Skeletal muscle satellite cell (primary cell): Measurements from ENCODE around the gene PDHX.
A peak's percentile ranks its signal among the peaks of the same experiment; 100 is the strongest.

Experiments used
- H3K27me3 ChIP-seq: 2 replicates; pipeline ENCODE4 v1.7.0; 2013; ENCODE audit warnings: low read length; ENCODE audit not compliant: control insufficient read depth, insufficient read depth
- H3K36me3 ChIP-seq: 2 replicates; pipeline ENCODE4 v1.7.0; 2013; ENCODE audit warnings: mild to moderate bottlenecking, control low read depth, low read length; ENCODE audit not compliant: insufficient read depth
- H3K4me1 ChIP-seq: 2 replicates; pipeline ENCODE4 v1.7.0; 2013; ENCODE audit warnings: low read length; ENCODE audit not compliant: control insufficient read depth, insufficient read depth
- H3K4me2 ChIP-seq: 2 replicates; pipeline ENCODE4 v1.7.0; 2013; ENCODE audit warnings: mild to moderate bottlenecking, low read length
- H3K4me3 ChIP-seq: 2 replicates; pipeline ENCODE4 v1.7.0; 2013; ENCODE audit warnings: low read length
- H3K9ac ChIP-seq: 2 replicates; pipeline ENCODE4 v1.7.0; 2013; ENCODE audit warnings: mild to moderate bottlenecking, low read depth, low read length, moderate library complexity
- H3K9me3 ChIP-seq: replicated peaks from 2 replicates; pipeline ENCODE4 v1.7.0; 2013; ENCODE audit warnings: mild to moderate bottlenecking, control low read depth, low read length

Gene PDHX

DNA sequence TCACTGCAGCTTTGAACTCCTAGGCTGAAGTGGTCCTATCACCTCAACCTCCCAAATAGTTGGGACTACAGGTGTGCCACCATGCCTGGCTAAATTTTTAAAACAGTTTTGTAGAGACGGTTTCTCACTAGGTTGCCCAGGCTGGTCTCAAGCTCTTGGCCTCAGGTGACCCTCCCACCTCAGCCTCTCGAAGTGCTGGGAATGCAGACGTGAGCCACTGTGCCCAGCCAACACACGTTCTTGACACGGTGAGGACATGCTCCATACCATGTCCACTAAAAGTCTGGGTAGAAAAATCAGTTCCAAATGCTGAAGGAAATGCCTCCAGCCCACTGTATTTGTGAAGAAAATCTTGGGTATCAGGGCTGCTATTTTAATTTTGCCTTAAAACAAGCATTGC is 46.9 kb downstream of the PDHX start:
- no peaks in the 10 kb centered on the region for H3K27me3 ChIP-seq
- H3K4me3 ChIP-seq = no peak overlapping the region
- H3K9ac ChIP-seq = no peak overlapping the region
- H3K9me3 ChIP-seq = no peaks in the 10 kb centered on the region
- H3K4me2 ChIP-seq = no peak overlapping the region
- H3K36me3 ChIP-seq = peaks cover 9% of the 10 kb centered on the region
- no peaks in the 10 kb centered on the region for H3K4me1 ChIP-seq

GRCh38 chr11:34964610-34965331 is 48.4 kb downstream of the PDHX start:
- H3K4me1 ChIP-seq = no peaks in the 10 kb centered on the region
- H3K9me3 ChIP-seq = no peaks in the 10 kb centered on the region
- H3K36me3 ChIP-seq = peaks cover 16% of the 10 kb centered on the region
- H3K27me3 ChIP-seq = no peaks in the 10 kb centered on the region
- H3K9ac ChIP-seq = no peak overlapping the region
- no peak overlapping the region for H3K4me2 ChIP-seq
- H3K4me3 ChIP-seq = no peak overlapping the region

DNA sequence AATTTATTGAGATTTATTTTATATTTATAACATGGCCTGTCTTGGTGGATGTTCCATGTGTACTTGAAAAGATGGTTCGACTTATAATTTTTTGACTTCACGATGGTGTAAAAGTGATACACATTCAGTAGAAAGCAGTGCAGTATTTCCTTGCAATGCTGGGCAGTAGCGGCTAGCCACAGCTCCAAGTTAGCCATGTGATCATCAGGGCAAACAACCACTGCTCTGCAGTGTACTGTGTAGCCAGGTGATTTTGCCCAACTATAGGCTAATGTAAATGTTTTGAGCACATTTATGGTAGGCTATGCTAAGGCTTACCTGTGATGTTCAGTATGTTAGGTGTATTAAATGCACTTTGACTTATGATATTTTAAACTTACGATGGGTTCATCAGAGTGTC is 52.4 kb downstream of the PDHX start:
- H3K9ac ChIP-seq = no peak overlapping the region
- H3K27me3 ChIP-seq = no peaks in the 10 kb centered on the region
- peaks cover 35% of the 10 kb centered on the region for H3K36me3 ChIP-seq
- no peak overlapping the region for H3K4me3 ChIP-seq
- no peak overlapping the region for H3K4me2 ChIP-seq
- peaks cover 4% of the 10 kb centered on the region for H3K4me1 ChIP-seq
- H3K9me3 ChIP-seq = no peaks in the 10 kb centered on the region

DNA sequence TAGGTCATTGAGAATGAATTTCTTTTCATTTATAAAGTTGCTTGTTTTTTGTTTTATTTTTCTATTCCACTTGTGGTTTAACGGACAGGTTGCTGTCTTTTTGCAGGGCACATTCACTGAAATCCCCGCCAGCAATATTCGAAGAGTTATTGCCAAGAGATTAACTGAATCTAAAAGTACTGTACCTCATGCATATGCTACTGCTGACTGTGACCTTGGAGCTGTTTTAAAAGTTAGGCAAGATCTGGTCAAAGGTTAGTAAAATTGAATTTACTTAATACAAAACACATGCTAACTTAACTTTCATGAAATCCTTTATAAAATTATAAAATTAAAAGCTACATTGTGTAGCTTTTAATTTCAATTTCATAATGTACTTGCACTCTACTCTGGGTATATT is 53.6 kb downstream of the PDHX start:
- Histone ChIP-seq H3K9me3 (no peaks in the 10 kb centered on the region), H3K36me3 (peaks cover 43% of the 10 kb centered on the region), H3K4me2 (no peak overlapping the region), H3K9ac (no peak overlapping the region), H3K27me3 (no peaks in the 10 kb centered on the region), H3K4me3 (no peak overlapping the region), H3K4me1 (peaks cover 5% of the 10 kb centered on the region)

GRCh38 chr11:34970480-34970879 is 54.1 kb downstream of the PDHX start:
- H3K4me3 ChIP-seq = no peak overlapping the region
- peaks cover 10% of the 10 kb centered on the region for H3K4me1 ChIP-seq
- H3K27me3 ChIP-seq = no peaks in the 10 kb centered on the region
- no peak overlapping the region for H3K4me2 ChIP-seq
- no peak overlapping the region for H3K9ac ChIP-seq
- peaks cover 43% of the 10 kb centered on the region for H3K36me3 ChIP-seq
- no peaks in the 10 kb centered on the region for H3K9me3 ChIP-seq

GRCh38 chr11:34971928-34972327 is 55.5 kb downstream of the PDHX start:
- Histone ChIP-seq H3K4me1 (peaks cover 24% of the 10 kb centered on the region), H3K27me3 (no peaks in the 10 kb centered on the region), H3K36me3 (peaks cover 43% of the 10 kb centered on the region), H3K4me3 (no peak overlapping the region), H3K4me2 (no peak overlapping the region), H3K9me3 (no peaks in the 10 kb centered on the region), H3K9ac (no peak overlapping the region)

DNA sequence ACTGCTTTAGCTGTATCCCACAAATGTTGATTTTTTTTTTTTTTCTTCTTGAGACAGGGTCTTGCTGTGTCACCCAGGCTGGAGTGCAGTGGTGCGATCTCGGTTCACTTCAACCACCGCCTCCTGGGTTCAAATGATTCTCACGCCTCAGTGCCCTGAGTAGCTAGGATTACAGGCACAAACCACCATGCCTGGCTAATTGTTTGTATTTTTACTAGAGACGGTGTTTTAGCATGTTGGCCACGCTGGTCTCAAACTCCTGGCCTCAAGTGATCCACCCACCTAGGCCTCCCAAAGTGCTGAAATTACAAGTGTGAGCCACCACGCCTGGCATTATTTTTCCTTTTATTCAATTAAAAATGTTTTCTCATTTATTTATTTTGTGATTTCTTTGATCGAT is 55.9 kb downstream of the PDHX start:
- H3K36me3 ChIP-seq = peaks cover 41% of the 10 kb centered on the region

GRCh38 chr11:34972892-34973291 is 56.5 kb downstream of the PDHX start:
- Histone ChIP-seq H3K36me3 (peaks cover 36% of the 10 kb centered on the region), H3K4me2 (no peak overlapping the region), H3K9me3 (no peaks in the 10 kb centered on the region), H3K27me3 (no peaks in the 10 kb centered on the region), H3K9ac (no peak overlapping the region), H3K4me3 (no peak overlapping the region), H3K4me1 (peaks cover 32% of the 10 kb centered on the region)

More for the DNA sequence above, 55.9 kb downstream of the PDHX start:
- Histone ChIP-seq H3K4me1 (peaks cover 28% of the 10 kb centered on the region), H3K4me3 (no peak overlapping the region), H3K27me3 (no peaks in the 10 kb centered on the region), H3K9me3 (no peaks in the 10 kb centered on the region), H3K4me2 (no peak overlapping the region), H3K9ac (no peak overlapping the region)

GRCh38 chr11:34975482-34975881 is 59.1 kb downstream of the PDHX start:
- H3K4me1 ChIP-seq = peaks cover 46% of the 10 kb centered on the region
- no peaks in the 10 kb centered on the region for H3K9me3 ChIP-seq
- H3K4me3 ChIP-seq = no peak overlapping the region
- peak overlapping the region; percentile 72 for H3K4me2 ChIP-seq
- H3K27me3 ChIP-seq = no peaks in the 10 kb centered on the region
- peak overlapping the region; percentile 32 for H3K9ac ChIP-seq
- peaks cover 24% of the 10 kb centered on the region for H3K36me3 ChIP-seq

GRCh38 chr11:34976496-34977088 is 60.2 kb downstream of the PDHX start:
- H3K9me3 ChIP-seq = no peaks in the 10 kb centered on the region
- H3K4me1 ChIP-seq = peaks cover 46% of the 10 kb centered on the region
- H3K36me3 ChIP-seq = peaks cover 18% of the 10 kb centered on the region
- H3K4me3 ChIP-seq = peak overlapping the region; percentile 16
- H3K9ac ChIP-seq = peak overlapping the region; percentile 73
- H3K27me3 ChIP-seq = no peaks in the 10 kb centered on the region
- peak overlapping the region; percentile 72 for H3K4me2 ChIP-seq

- Histone ChIP-seq H3K4me3 (peak overlapping the region; percentile 16), H3K4me1 (peaks cover 46% of the 10 kb centered on the region), H3K4me2 (peak overlapping the region; percentile 72), H3K9me3 (no peaks in the 10 kb centered on the region), H3K9ac (peak overlapping the region; percentile 73), H3K36me3 (peaks cover 18% of the 10 kb centered on the region), H3K27me3 (no peaks in the 10 kb centered on the region)
Observed at GRCh38 chr11:34977089-34977912, 60.9 kb downstream of the PDHX start.
